Stimulated activated naive CD8-positive, alpha-beta T cell treated with anti-CD3 and anti-CD28 coated beads, Interleukin-15, Interleukin-2, amounts not matched to agents 100 ng/mL and 50 ng/mL, for 24 hours (primary cell): ENCODE data around the gene SMIM24.

ENCODE experiments used
- H3K27ac Mint-ChIP-seq: one replicate; pipeline ENCODE4 v1.8.0; 2021; ENCODE audit warnings: mild to moderate bottlenecking, mixed read lengths
- H3K27me3 Mint-ChIP-seq: one replicate; pipeline ENCODE4 v1.8.0; 2021; ENCODE audit warnings: mixed read lengths
- H3K36me3 Mint-ChIP-seq: one replicate; pipeline ENCODE4 v1.8.0; 2021; ENCODE audit warnings: low read depth, mixed read lengths
- H3K4me1 Mint-ChIP-seq: one replicate; pipeline ENCODE4 v1.8.0; 2021; ENCODE audit warnings: low read depth, mixed read lengths
- H3K4me3 Mint-ChIP-seq: one replicate; pipeline ENCODE4 v1.8.0; 2021; ENCODE audit warnings: mild to moderate bottlenecking, mixed read lengths
- H3K9me3 Mint-ChIP-seq: one replicate; pipeline ENCODE4 v1.8.0; 2021; ENCODE audit warnings: mixed read lengths

SMIM24 gene

DNA sequence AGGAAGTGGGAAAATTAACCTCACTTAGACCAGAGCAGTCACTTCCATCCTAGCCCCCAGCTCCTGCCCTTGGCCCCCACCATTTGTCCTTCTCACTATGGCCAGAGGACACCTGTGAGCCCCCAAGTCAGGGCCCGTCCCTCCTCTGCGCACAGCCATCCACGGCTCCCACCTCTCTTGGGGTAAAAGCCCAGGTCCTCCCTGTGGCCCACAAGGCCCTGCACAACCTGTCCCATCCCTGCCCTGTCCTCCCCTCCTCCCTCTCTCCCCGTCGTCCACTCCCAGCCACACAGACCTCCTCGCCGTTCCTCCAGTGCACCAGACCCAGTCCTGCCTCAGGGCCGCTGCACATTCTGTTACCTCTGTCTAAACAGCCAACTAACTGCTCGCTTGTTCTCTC, 53.9 kb downstream of the SMIM24 start:
- Mint-ChIP-seq H3K36me3 (no peaks in the 10 kb centered on the region), H3K27ac (no peak overlapping the region), H3K27me3 (no peaks in the 10 kb centered on the region), H3K9me3 (no peaks in the 10 kb centered on the region), H3K4me1 (peaks cover 4% of the 10 kb centered on the region), H3K4me3 (no peak overlapping the region)
